ENCODE measurements around the gene ZFAND5. TPM values are rescaled to one million over a fixed set of nuclear protein-coding genes. Genes with fewer than 3 reads are reported as not detected.

ZFAND5 gene
- total and polyA plus RNA-seq, 2 donors from 2014 or later = 88.8 to 218 TPM

- DNase-seq (peak; percentile 69 to 94 (median 83)), FAIRE-seq (no peak)
- Histone ChIP-seq H3K27ac (ENCODE audit: low read depth in 2 of 2, low read length in 2 of 2) (peak overlapping the region; percentile 22 to 61), H3K4me3 (ENCODE audit: low read length in 3 of 3) (peak overlapping the region; percentile 42 to 71 (median 45)), H3K9me3 (ENCODE audit: control insufficient read depth in 2 of 3, insufficient read depth in 1 of 3, low read length in 3 of 3) (no peaks in the 10 kb centered on the region), H3K4me1 (ENCODE audit: control insufficient read depth in 2 of 3, insufficient read depth in 2 of 3, low read depth in 1 of 3, low read length in 3 of 3) (peaks cover 0 to 6% (median 4%) of the 10 kb centered on the region in 3 donors), H3K36me3 (ENCODE audit: control insufficient read depth in 2 of 3, insufficient read depth in 3 of 3, low read length in 3 of 3) (no peaks in the 10 kb centered on the region), H3K27me3 (ENCODE audit: control insufficient read depth, insufficient read depth, low read length) (no peaks in the 10 kb centered on the region), H3K9ac (ENCODE audit: low read length in 3 of 3) (peak overlapping the region in 2 of 3 donors; percentile 44 to 45)
- no peak for TF ChIP-seq CTCF (IDR thresholded peaks at IDR 0.05; ENCODE audit: borderline replicate concordance, extremely low read depth, insufficient read depth)
- intact Hi-C loops (cut with DNase I) = no loop called here
These were observed 59.9 kb downstream of the ZFAND5 start for GRCh38 chr9:72305102-72305546.

GRCh38 chr9:72304538-72304937, 60.5 kb downstream of the ZFAND5 start:
- no peak for TF ChIP-seq CTCF (IDR thresholded peaks at IDR 0.05; ENCODE audit: borderline replicate concordance, extremely low read depth, insufficient read depth)

More at GRCh38 chr9:72304538-72304937, 60.5 kb downstream of the ZFAND5 start:
- H3K27me3 ChIP-seq (ENCODE audit: control insufficient read depth, insufficient read depth, low read length) = no peaks in the 10 kb centered on the region
- DNase-seq (no peak), FAIRE-seq (no peak)
- peak overlapping the region; percentile 22 to 61 for H3K27ac ChIP-seq (ENCODE audit: low read depth in 2 of 2, low read length in 2 of 2)
- intact Hi-C loops (cut with DNase I) = no loop called here
- H3K9ac ChIP-seq (ENCODE audit: low read length in 3 of 3) = peak overlapping the region in 2 of 3 donors; percentile 44 to 45
- H3K9me3 ChIP-seq (ENCODE audit: control insufficient read depth in 2 of 3, insufficient read depth in 1 of 3, low read length in 3 of 3) = no peaks in the 10 kb centered on the region
- no peaks in the 10 kb centered on the region for H3K36me3 ChIP-seq (ENCODE audit: control insufficient read depth in 2 of 3, insufficient read depth in 3 of 3, low read length in 3 of 3)
- peaks cover 0 to 6% (median 4%) of the 10 kb centered on the region in 3 donors for H3K4me1 ChIP-seq (ENCODE audit: control insufficient read depth in 2 of 3, insufficient read depth in 2 of 3, low read depth in 1 of 3, low read length in 3 of 3)
- peak overlapping the region; percentile 42 to 71 (median 45) for H3K4me3 ChIP-seq (ENCODE audit: low read length in 3 of 3)

Other genes starting within 250 kb of the ZFAND5 start
- 31.4 TPM for gene GDA, start 215.8 kb downstream of the ZFAND5 start, total RNA-seq
- gene GDA, start 215.8 kb downstream of the ZFAND5 start, polyA plus RNA-seq (ENCODE audit: insufficient read depth, low read depth, low replicate concordance) = 88.1 TPM
- 0.25 TPM for gene TMC1, start 156.4 kb upstream of the ZFAND5 start, total RNA-seq
- gene TMC1, start 156.4 kb upstream of the ZFAND5 start, polyA plus RNA-seq (ENCODE audit: insufficient read depth, low read depth, low replicate concordance) = 1.2 TPM